Stimulated activated CD4-positive, alpha-beta T cell treated with anti-CD3 and anti-CD28 coated beads, TNF-alpha, amount 100 ng/mL, for 24 hours (primary cell): ENCODE measurements around the gene STON2.
"Not testable (repeated sequence)": the region's sequence is repeated elsewhere in the genome, so short reads cannot be mapped to it uniquely, and the experiment has no call there.

Experiments
- DNase-seq, 3 experiments: peaks; one replicate each; pipeline ENCODE4 v3.0.0-alpha.2; 2020; ENCODE audit warnings: low read depth in 3 of 3

The STON2 gene

GRCh38 chr14:81269100-81269978, 130.8 kb downstream of the STON2 start:
- no peak for DNase-seq

- DNase-seq, result no peak
These were observed 132.1 kb downstream of the STON2 start for GRCh38 chr14:81268016-81268416.

- DNase-seq, result no peak
These were observed 134.4 kb downstream of the STON2 start for GRCh38 chr14:81265636-81266169.

GRCh38 chr14:81264671-81265070, 135.5 kb downstream of the STON2 start:
- DNase-seq, result no peak

GRCh38 chr14:81263777-81264410, 136.2 kb downstream of the STON2 start:
- DNase-seq, result no peak

GRCh38 chr14:81261176-81261575, 138.9 kb downstream of the STON2 start:
- no peak for DNase-seq

GRCh38 chr14:81260732-81261131, 139.4 kb downstream of the STON2 start:
- DNase-seq, result no peak

GRCh38 chr14:81256289-81256960, 143.7 kb downstream of the STON2 start:
- no peak for DNase-seq

- no peak for DNase-seq
These were observed 147.8 kb downstream of the STON2 start for GRCh38 chr14:81252278-81252677.

- DNase-seq, result no peak
These were observed 152.8 kb downstream of the STON2 start for GRCh38 chr14:81247271-81247766.

- no peak for DNase-seq
These were observed 153.5 kb downstream of the STON2 start for GRCh38 chr14:81246461-81247270.

GRCh38 chr14:81245771-81246170, 154.4 kb downstream of the STON2 start:
- no peak for DNase-seq

- DNase-seq, result not testable (repeated sequence)
These were observed 155.7 kb downstream of the STON2 start for GRCh38 chr14:81244431-81244830.

- DNase-seq, result no peak
These were observed 156.6 kb downstream of the STON2 start for GRCh38 chr14:81243499-81243898.

GRCh38 chr14:81236849-81237248, 163.3 kb downstream of the STON2 start:
- not testable (repeated sequence) for DNase-seq

GRCh38 chr14:81236138-81236537, 164.0 kb downstream of the STON2 start:
- no peak for DNase-seq

GRCh38 chr14:81235096-81235495, 165.0 kb downstream of the STON2 start:
- no peak for DNase-seq

- DNase-seq, result no peak
These were observed 165.8 kb downstream of the STON2 start for GRCh38 chr14:81234278-81234677.

GRCh38 chr14:81233615-81234014, 166.5 kb downstream of the STON2 start:
- no peak for DNase-seq

- no peak for DNase-seq
These were observed 168.6 kb downstream of the STON2 start for GRCh38 chr14:81231540-81231939.

GRCh38 chr14:81224222-81224621, 175.9 kb downstream of the STON2 start:
- no peak for DNase-seq
